GM12878 (cell line): Measurements from ENCODE around the gene PDE10A. TPM values are rescaled to one million over a fixed set of nuclear protein-coding genes. Genes with fewer than 3 reads are reported as not detected.

Experiments used
- ATAC-seq: fragments of 200-7000 bp; cut with Tn5 transposase; 3 replicates; pipeline ENCODE4 v1.9.1; 2020; ENCODE audit warnings: mild to moderate bottlenecking, moderate library complexity
- Bru-seq: library from RNA; stranded (reverse); fragments of 400-500 nt; gene quantifications from one replicate; lab custom pipeline; 2021; lab: Mats Ljungman, UMichigan
- BruChase-seq, 2 experiments: library from RNA; stranded (reverse); fragments of 400-500 nt; gene quantifications; one replicate each; lab custom pipeline; 2021; lab: Mats Ljungman, UMichigan
- BruUV-seq: library from RNA; stranded (reverse); fragments of 400-500 nt; replicated peaks from 2 replicates; lab custom pipeline; 2021; lab: Mats Ljungman, UMichigan
- CTCF ChIA-PET: fragments of 300-600 bp; sonication (Branson Sonifier 250); formaldehyde crosslinking; extraction: SDS; loops from one replicate; lab custom pipeline; 2021; ENCODE audit warnings: inconsistent platforms; lab: Yijun Ruan, JAX
- POLR2A ChIA-PET: fragments of 350-600 bp; formaldehyde crosslinking; extraction: SDS; loops from one replicate; lab custom pipeline; 2021; ENCODE audit warnings: inconsistent platforms; lab: Charles Lee
- RAD21 ChIA-PET: fragments of 300-600 bp; sonication (Branson Sonifier 250); formaldehyde crosslinking; loops from one replicate; lab custom pipeline; 2023; ENCODE audit warnings: antibody characterized with exemption; ENCODE audit not compliant: unreplicated experiment; lab: Charles Lee
- SMC1A ChIA-PET: fragments of 300-600 bp; sonication (Branson Sonifier 250); formaldehyde crosslinking; loops from one replicate; lab custom pipeline; 2023; ENCODE audit not compliant: unreplicated experiment, uncharacterized antibody; lab: Charles Lee
- DNase-seq: peaks from one replicate; pipeline ENCODE4 v3.0.0-alpha.2; 2011; ENCODE audit warnings: low read depth, low spot score
- FAIRE-seq: peaks from 3 replicates; lab custom pipeline; 2011; peaks lifted over from hg19 to GRCh38; lab: Jason Lieb, UNC
- H2AFZ ChIP-seq: 2 replicates; pipeline ENCODE4 v1.6.0; 2011; ENCODE audit warnings: low read depth, low read length, control low read depth; ENCODE audit not compliant: control insufficient read depth
- H3K27ac ChIP-seq: 2 replicates; pipeline ENCODE4 v1.5.1; 2011; ENCODE audit warnings: control low read depth; ENCODE audit not compliant: control insufficient read depth, insufficient read depth
- H3K27me3 ChIP-seq, 2 experiments: replicated peaks in 1 of 2; 2 replicates each; pipeline versions ENCODE4 v1.6.0 to v1.6.1; 2011; ENCODE audit warnings: low read length in 1 of 2; ENCODE audit not compliant: control insufficient read depth in 2 of 2, insufficient read depth in 2 of 2
- H3K36me3 ChIP-seq, 2 experiments: 2 replicates each; pipeline ENCODE4 v1.5.1; 2011; ENCODE audit warnings: low read length in 1 of 2; ENCODE audit not compliant: control insufficient read depth in 2 of 2, insufficient read depth in 2 of 2
- H3K4me1 ChIP-seq: 2 replicates; pipeline ENCODE4 v1.6.1; 2011; ENCODE audit warnings: mild to moderate bottlenecking, low read length, moderate library complexity, mixed read lengths; ENCODE audit not compliant: control insufficient read depth, insufficient read depth
- H3K4me2 ChIP-seq: 2 replicates; pipeline ENCODE4 v1.6.0; 2011; ENCODE audit warnings: control low read depth; ENCODE audit not compliant: control insufficient read depth, insufficient read depth
- H3K4me3 ChIP-seq: fragments of 200-600 bp; sonication (generic); 2 replicates; pipeline ENCODE4 v1.5.1; 2016
- H3K79me2 ChIP-seq: 2 replicates; pipeline ENCODE4 v1.6.0; 2011; ENCODE audit warnings: low read length; ENCODE audit not compliant: control insufficient read depth, insufficient read depth
- H3K9ac ChIP-seq: 2 replicates; pipeline ENCODE4 v1.8.0; 2011; ENCODE audit warnings: low read length, control low read depth, mixed read lengths; ENCODE audit not compliant: control insufficient read depth, insufficient read depth
- H3K9me3 ChIP-seq: replicated peaks from 3 replicates; pipeline ENCODE4 v1.5.1; 2011; ENCODE audit warnings: mild to moderate bottlenecking, low read length; ENCODE audit not compliant: control insufficient read depth, insufficient read depth
- H4K20me1 ChIP-seq: 2 replicates; pipeline ENCODE4 v1.6.0; 2011; ENCODE audit not compliant: control insufficient read depth, insufficient read depth
- BACH1 ChIP-seq: fragments of 450-650 bp; IDR thresholded peaks from 2 replicates; pipeline ENCODE4 v1.6.1; 2017; ENCODE audit warnings: mild to moderate bottlenecking, borderline replicate concordance
- CHD4 ChIP-seq: fragments of 200-600 bp; sonication (generic); IDR thresholded peaks from 2 replicates; pipeline ENCODE4 v1.6.1; 2016; ENCODE audit warnings: mild to moderate bottlenecking
- EGR1 ChIP-seq, 2 experiments: IDR thresholded peaks; 1 replicate in 1 of 2; 2 replicates in 1 of 2; pipeline ENCODE4 v1.6.1; 2011 to 2012; ENCODE audit warnings: low read depth in 2 of 2, low read length in 2 of 2, borderline replicate concordance in 1 of 2, mild to moderate bottlenecking in 1 of 2, moderate library complexity in 1 of 2
- IRF4 ChIP-seq: IDR thresholded peaks from 2 replicates; pipeline ENCODE4 v1.6.1; 2011; ENCODE audit warnings: low read depth, low read length
- MYB ChIP-seq: fragments of 150-350 bp; IDR thresholded peaks from 2 replicates; pipeline ENCODE4 v1.6.1; 2014; ENCODE audit warnings: mild to moderate bottlenecking, low read depth, low read length, borderline replicate concordance
- NFXL1 ChIP-seq: fragments of 450-650 bp; IDR thresholded peaks from 2 replicates; pipeline ENCODE4 v1.6.1; 2017; ENCODE audit warnings: antibody characterized with exemption, mild to moderate bottlenecking, borderline replicate concordance
- SIX5 ChIP-seq: IDR thresholded peaks from 2 replicates; pipeline ENCODE4 v1.6.1; 2011; ENCODE audit warnings: mild to moderate bottlenecking, low read depth, low read length, moderate library complexity; ENCODE audit not compliant: severe bottlenecking
- SPI1 ChIP-seq: IDR thresholded peaks from 2 replicates; pipeline ENCODE4 v1.6.1; 2011; ENCODE audit warnings: low read depth, mild to moderate bottlenecking, low read length, moderate library complexity, borderline replicate concordance; ENCODE audit not compliant: insufficient read depth
- SREBF1 ChIP-seq: IDR thresholded peaks from 2 replicates; pipeline ENCODE4 v1.6.1; 2012; ENCODE audit warnings: mild to moderate bottlenecking, low read length
- TCF3 ChIP-seq: IDR thresholded peaks from 2 replicates; pipeline ENCODE4 v1.6.1; 2012; ENCODE audit warnings: low read depth, mild to moderate bottlenecking, low read length, borderline replicate concordance; ENCODE audit not compliant: insufficient read depth
- ZZZ3 ChIP-seq: IDR thresholded peaks from 2 replicates; pipeline ENCODE4 v1.6.1; 2011; ENCODE audit warnings: low read depth; ENCODE audit not compliant: control insufficient read depth, insufficient read length
- WGBS: methylation state at CpG from one replicate; pipeline ENCODE4 v1.1.6; 2016; ENCODE audit warnings: low lambda C conversion rate; ENCODE audit not compliant: insufficient replicate concordance, insufficient coverage; ENCODE audit errors: missing lambda C conversion rate; 5-methylcytosine and 5-hydroxymethylcytosine counted together
- in situ Hi-C: fragments of 300-500 bp; cut with MboI; formaldehyde crosslinking; loops from 9 replicates; pipeline ENCODE4 v1.14.3; 2018; ENCODE audit warnings: mixed read lengths
- intact Hi-C: fragments of 100-400 bp; cut with micrococcal nuclease; formaldehyde crosslinking; loops from one replicate; pipeline ENCODE4 v1.14.2; 2022; ENCODE audit not compliant: unreplicated experiment
- long read RNA-seq, 2 experiments: library from polyadenylated mRNA; unstranded; transcript quantifications; one replicate each; pipeline ENCODE4 v2.0.0, GENCODE V29; 2019 to 2020
- polyA minus RNA-seq, 3 experiments: library from RNA; depleted of rRNA, polyadenylated mRNA; stranded (reverse); fragments of >200 nt; gene quantifications; 2 replicates each; pipeline ENCODE4 v1.2.3, GENCODE V29; 2011
- polyA plus RNA-seq, 11 experiments: library from polyadenylated mRNA; depleted of rRNA in 4 of 11; unstranded in 6 of 11; stranded (reverse) in 5 of 11; fragments of >200 nt; fragmentation: Nextera tagmentation in 4 of 11; fragmentation: Illumina TruSeq in 1 of 11; extraction: Ambion mirVana in 4 of 11; extraction: Trizol in 1 of 11; gene quantifications; 1 replicate in 1 of 11; 2 replicates in 10 of 11; pipeline versions ENCODE4 v1.2.1 to v1.2.3, GENCODE V29; 2011 to 2016; ENCODE audit warnings: inconsistent platforms in 2 of 11, missing spikeins in 2 of 11, low read depth in 1 of 11
- total RNA-seq, 4 experiments: library from RNA; depleted of rRNA in 3 of 4; stranded (reverse); fragments of >200 nt in 3 of 4; fragmentation: Illumina TruSeq in 1 of 4; extraction: Trizol in 1 of 4; gene quantifications; 2 replicates each; pipeline versions ENCODE4 v1.2.1 to v1.2.3, GENCODE V29; 2013 to 2021
- TF ChIP-seq, protein P1 (sequence below): IDR thresholded peaks from 2 replicates; pipeline ENCODE4 v1.6.1; 2012; ENCODE audit warnings: mild to moderate bottlenecking, low read depth, low read length
- TF ChIP-seq, protein P2 (sequence below): fragments of 150-350 bp; IDR thresholded peaks from 2 replicates; pipeline ENCODE4 v1.6.1; 2014; ENCODE audit warnings: mild to moderate bottlenecking, low read depth, low read length
- TF ChIP-seq, protein P3 (sequence below): fragments of 450-650 bp; IDR thresholded peaks from 2 replicates; pipeline ENCODE4 v1.6.1; 2014; ENCODE audit warnings: mild to moderate bottlenecking

Gene PDE10A
- total RNA-seq (2013; cell fraction: nucleolus; rRNA removed): 0.10 TPM in 1 of 2 replicates, not detected in the other
- total RNA-seq (2014; rRNA removed) (0.05 and 0.06 TPM in 2 replicates), total RNA-seq (2014; rRNA removed; fragmentation: Illumina TruSeq; extraction: Trizol) (under 0.01 TPM in 1 of 2 replicates, not detected in the other), total RNA-seq (2021) (0.03 and 0.16 TPM in 2 replicates), polyA plus RNA-seq (2011; rRNA removed) (1.3 and 1.7 TPM in 2 replicates), polyA plus RNA-seq (2014; fragmentation: Illumina TruSeq; extraction: Trizol) (0.04 TPM in 1 of 2 replicates, not detected in the other), polyA plus RNA-seq (2014; fragmentation: Nextera tagmentation; extraction: Ambion mirVana) (under 1 TPM; 0.02 to 0.03 TPM), polyA plus RNA-seq (2014; rRNA removed) (0.01 and 0.03 TPM in 2 replicates), polyA plus RNA-seq (2016; fragmentation: Nextera tagmentation; extraction: Ambion mirVana) (not detected), polyA minus RNA-seq (2011; rRNA and poly(A)+ RNA removed) (4.1 and 5.9 TPM in 2 replicates), Bru-seq, nascent RNA (percentile 44 among the genes with signal in this experiment), BruChase-seq, experiment 1, labeled RNA remaining after a 6-hour chase (percentile 37 among the genes with signal in this experiment), BruChase-seq, experiment 2, labeled RNA remaining after a 2-hour chase (percentile 41 among the genes with signal in this experiment)
- not detected for polyA plus RNA-seq (2011; ENCODE audit: low read depth)
- polyA plus RNA-seq (2011; cell fraction: cytosol; rRNA removed): 0.84 and 1.0 TPM in 2 replicates
- polyA plus RNA-seq (2011; cell fraction: nucleus; rRNA removed): 1.5 and 2.2 TPM in 2 replicates
- polyA plus RNA-seq (2012): not detected in 2 replicates
- 4.4 and 7.5 TPM in 2 replicates for polyA minus RNA-seq (2011; cell fraction: cytosol; rRNA and poly(A)+ RNA removed)
- 2.1 and 4.5 TPM in 2 replicates for polyA minus RNA-seq (2011; cell fraction: nucleus; rRNA and poly(A)+ RNA removed)
- long read RNA-seq, experiment 1, partial matches to known transcripts: 0 of 1 reads
- long read RNA-seq, experiment 1, other reads (novel, unspliced or antisense): 1 of 1 reads
- long read RNA-seq, experiment 2, partial matches to known transcripts: 1 of 7 reads
- long read RNA-seq, experiment 2, other reads (novel, unspliced or antisense): 6 of 7 reads

DNA sequence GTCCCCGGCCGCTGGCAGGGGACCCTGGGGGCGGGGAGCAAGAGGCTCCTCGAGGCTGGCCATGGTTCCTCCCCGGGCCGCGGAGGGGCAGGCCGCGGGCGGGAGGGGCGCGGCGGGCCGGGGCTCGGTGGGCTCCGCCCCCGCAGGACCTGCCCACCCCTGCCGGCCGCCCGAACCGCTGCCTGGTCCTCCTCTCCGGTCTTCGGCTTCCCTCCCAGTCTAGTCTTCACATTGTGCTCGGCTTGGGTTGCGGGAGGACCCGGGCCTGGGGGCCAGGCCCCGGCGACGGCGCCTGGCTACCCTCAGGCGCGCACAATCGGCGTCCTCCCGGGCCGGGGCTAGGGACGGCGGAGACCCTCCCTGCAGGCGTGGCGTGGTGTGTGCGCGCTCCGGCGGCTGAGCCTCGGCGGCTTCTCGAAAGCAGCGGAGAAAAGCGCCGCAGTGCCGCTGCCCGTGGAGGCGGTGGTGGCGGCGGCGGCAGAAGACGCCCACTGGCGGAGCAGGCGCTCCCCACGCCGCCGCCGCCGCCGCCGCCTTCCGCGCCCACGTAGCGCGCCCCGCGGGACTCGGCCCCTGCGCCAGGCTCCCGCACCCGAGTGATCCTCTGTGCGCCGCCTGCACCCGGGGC lies at the start of gene PDE10A:
Gene PDE10A (minus strand): TSS at position 493 of the 628 bp plus-strand sequence. CDS start 430 bp downstream, at position 63.
- Histone ChIP-seq H4K20me1 (no peaks in the 10 kb centered on the region), H3K27ac (no peak within 1 kb of the TSS), H3K9ac (no peak within 1 kb of the TSS), H3K4me1 (no peaks in the 10 kb centered on the region), H3K27me3 (peaks cover 0 to 18% of the 10 kb centered on the region in 2 experiments; a peak in 3 of 4 replicates), H3K4me2 (no peak within 1 kb of the TSS), H3K9me3 (no peaks in the 10 kb centered on the region), H3K79me2 (no peaks in the 10 kb centered on the region), H2AFZ (no peak within 1 kb of the TSS), H3K36me3 (no peaks in the 10 kb centered on the region), H3K4me3 (no peak within 1 kb of the TSS)
- RAD21 ChIA-PET: no interaction called here
- in situ Hi-C loops: no loop called here
- BruUV-seq: no TSS peak
- CTCF ChIA-PET: no interaction called here
- DNase-seq: no peak
- intact Hi-C loops: no loop called here
- POLR2A ChIA-PET: no interaction called here
- 11% methylated on average over 36 of the region's 80 CpGs for WGBS
- SMC1A ChIA-PET: no interaction called here
- FAIRE-seq: no peak
- ATAC-seq: peak; percentile 25
- TF ChIP-seq, protein P1, sequence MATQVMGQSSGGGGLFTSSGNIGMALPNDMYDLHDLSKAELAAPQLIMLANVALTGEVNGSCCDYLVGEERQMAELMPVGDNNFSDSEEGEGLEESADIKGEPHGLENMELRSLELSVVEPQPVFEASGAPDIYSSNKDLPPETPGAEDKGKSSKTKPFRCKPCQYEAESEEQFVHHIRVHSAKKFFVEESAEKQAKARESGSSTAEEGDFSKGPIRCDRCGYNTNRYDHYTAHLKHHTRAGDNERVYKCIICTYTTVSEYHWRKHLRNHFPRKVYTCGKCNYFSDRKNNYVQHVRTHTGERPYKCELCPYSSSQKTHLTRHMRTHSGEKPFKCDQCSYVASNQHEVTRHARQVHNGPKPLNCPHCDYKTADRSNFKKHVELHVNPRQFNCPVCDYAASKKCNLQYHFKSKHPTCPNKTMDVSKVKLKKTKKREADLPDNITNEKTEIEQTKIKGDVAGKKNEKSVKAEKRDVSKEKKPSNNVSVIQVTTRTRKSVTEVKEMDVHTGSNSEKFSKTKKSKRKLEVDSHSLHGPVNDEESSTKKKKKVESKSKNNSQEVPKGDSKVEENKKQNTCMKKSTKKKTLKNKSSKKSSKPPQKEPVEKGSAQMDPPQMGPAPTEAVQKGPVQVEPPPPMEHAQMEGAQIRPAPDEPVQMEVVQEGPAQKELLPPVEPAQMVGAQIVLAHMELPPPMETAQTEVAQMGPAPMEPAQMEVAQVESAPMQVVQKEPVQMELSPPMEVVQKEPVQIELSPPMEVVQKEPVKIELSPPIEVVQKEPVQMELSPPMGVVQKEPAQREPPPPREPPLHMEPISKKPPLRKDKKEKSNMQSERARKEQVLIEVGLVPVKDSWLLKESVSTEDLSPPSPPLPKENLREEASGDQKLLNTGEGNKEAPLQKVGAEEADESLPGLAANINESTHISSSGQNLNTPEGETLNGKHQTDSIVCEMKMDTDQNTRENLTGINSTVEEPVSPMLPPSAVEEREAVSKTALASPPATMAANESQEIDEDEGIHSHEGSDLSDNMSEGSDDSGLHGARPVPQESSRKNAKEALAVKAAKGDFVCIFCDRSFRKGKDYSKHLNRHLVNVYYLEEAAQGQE: no peak
- TF ChIP-seq SREBF1 (no peak), ZZZ3 (no peak), IRF4 (no peak), EGR1 (IDR thresholded peaks at IDR 0.05; ENCODE audit: borderline replicate concordance in 1 of 2, low read depth in 2 of 2, low read length in 2 of 2) (no peak), CHD4 (no peak), SPI1 (no peak), BACH1 (no peak), MYB (no peak), TCF3 (no peak), SIX5 (no peak), NFXL1 (no peak)
- TF ChIP-seq, protein P2, sequence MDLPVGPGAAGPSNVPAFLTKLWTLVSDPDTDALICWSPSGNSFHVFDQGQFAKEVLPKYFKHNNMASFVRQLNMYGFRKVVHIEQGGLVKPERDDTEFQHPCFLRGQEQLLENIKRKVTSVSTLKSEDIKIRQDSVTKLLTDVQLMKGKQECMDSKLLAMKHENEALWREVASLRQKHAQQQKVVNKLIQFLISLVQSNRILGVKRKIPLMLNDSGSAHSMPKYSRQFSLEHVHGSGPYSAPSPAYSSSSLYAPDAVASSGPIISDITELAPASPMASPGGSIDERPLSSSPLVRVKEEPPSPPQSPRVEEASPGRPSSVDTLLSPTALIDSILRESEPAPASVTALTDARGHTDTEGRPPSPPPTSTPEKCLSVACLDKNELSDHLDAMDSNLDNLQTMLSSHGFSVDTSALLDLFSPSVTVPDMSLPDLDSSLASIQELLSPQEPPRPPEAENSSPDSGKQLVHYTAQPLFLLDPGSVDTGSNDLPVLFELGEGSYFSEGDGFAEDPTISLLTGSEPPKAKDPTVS: no peak
- TF ChIP-seq, protein P3, sequence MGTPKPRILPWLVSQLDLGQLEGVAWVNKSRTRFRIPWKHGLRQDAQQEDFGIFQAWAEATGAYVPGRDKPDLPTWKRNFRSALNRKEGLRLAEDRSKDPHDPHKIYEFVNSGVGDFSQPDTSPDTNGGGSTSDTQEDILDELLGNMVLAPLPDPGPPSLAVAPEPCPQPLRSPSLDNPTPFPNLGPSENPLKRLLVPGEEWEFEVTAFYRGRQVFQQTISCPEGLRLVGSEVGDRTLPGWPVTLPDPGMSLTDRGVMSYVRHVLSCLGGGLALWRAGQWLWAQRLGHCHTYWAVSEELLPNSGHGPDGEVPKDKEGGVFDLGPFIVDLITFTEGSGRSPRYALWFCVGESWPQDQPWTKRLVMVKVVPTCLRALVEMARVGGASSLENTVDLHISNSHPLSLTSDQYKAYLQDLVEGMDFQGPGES: no peak
